WI38 (cell line): ENCODE data around the gene MANSC1.
"Not testable (repeated sequence)": the region's sequence is repeated elsewhere in the genome, so short reads cannot be mapped to it uniquely, and the experiment has no call there.

ENCODE experiments used
- H3K4me3 ChIP-seq: 2 replicates; pipeline ENCODE4 v1.5.1; 2011; ENCODE audit warnings: low read depth, mild to moderate bottlenecking, control low read depth, low read length
- TF ChIP-seq, protein P1 (sequence below): IDR thresholded peaks from 2 replicates; pipeline ENCODE4 v1.5.1; 2012; ENCODE audit warnings: low read depth, mild to moderate bottlenecking, control low read depth, low read length

Gene MANSC1

DNA sequence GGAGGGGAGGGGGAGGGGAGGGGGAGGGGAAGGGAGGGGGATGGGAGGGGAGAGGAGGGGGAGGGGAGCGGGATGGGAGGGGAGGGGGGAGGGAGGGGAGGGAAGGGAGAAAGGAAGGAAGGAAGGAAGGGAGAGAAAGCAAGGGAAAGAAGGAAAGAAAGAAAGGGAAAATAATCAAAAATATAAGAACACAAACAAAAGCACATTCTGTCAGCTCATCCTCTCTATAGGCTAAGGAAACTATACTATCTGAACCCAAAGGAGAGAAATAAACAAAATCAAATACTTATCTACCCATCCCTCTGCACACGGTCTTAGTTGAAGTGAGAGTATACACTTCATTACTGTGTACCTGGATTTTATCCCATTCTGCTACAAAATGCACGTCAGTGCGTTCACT lies 26.9 kb downstream of the MANSC1 start:
- TF ChIP-seq, protein P1, sequence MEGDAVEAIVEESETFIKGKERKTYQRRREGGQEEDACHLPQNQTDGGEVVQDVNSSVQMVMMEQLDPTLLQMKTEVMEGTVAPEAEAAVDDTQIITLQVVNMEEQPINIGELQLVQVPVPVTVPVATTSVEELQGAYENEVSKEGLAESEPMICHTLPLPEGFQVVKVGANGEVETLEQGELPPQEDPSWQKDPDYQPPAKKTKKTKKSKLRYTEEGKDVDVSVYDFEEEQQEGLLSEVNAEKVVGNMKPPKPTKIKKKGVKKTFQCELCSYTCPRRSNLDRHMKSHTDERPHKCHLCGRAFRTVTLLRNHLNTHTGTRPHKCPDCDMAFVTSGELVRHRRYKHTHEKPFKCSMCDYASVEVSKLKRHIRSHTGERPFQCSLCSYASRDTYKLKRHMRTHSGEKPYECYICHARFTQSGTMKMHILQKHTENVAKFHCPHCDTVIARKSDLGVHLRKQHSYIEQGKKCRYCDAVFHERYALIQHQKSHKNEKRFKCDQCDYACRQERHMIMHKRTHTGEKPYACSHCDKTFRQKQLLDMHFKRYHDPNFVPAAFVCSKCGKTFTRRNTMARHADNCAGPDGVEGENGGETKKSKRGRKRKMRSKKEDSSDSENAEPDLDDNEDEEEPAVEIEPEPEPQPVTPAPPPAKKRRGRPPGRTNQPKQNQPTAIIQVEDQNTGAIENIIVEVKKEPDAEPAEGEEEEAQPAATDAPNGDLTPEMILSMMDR, result no peak
- no peak overlapping the region for H3K4me3 ChIP-seq

DNA sequence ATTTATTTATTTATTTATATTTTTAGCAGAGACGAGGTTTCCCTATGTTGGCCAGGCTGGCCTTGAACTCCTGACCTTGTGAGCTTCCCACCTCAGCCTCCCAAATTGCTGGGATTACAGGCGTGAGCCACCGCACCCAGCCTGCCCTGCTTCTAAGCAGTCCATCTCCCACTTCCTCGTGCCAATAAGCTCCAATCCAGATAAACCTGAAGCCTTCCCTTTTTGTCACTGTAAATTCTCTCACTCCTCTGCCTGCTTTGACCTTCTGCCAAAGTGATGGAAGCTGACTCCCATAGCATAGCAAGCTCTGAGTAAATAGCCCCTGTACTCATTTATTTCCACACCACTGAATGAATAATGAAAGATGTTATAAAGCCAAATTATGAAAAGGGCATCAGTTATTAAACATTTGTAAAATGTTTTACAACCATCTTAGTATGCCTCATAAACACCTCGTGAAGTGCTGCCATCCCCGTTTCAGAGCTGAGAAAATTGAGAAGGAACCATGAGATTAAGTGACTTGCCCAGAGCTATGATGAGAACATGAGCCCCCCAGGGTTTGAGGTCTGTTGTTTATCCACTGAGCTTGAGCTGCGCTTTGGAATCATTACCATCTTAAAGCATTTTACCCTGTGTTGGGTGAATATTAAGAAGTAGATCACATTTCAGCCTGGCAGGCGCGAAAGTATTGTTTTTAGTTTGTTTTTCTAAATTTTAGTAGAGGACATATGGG lies 30.4 kb downstream of the MANSC1 start:
- no peak overlapping the region for H3K4me3 ChIP-seq
- TF ChIP-seq, protein P1, result no peak

DNA sequence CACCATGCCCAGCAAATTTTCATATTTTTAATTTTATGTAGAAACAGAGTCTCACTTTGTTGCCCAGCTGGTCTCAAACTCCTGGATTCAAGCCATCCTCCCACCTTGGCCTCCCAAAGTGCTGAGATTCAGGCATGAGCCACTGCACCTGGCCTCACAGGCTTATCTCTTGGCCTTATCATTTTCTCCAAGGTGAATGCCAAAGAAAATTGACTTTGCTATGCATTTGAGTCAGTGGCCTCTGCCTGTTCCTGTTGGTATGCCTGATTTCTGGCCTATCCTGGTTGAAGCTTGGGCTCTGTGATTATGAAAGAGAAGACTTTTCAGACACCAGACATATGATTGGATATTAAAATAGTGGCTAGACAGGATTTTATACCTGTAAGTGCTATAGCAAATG lies 34.2 kb downstream of the MANSC1 start:
- TF ChIP-seq, protein P1, result no peak

DNA sequence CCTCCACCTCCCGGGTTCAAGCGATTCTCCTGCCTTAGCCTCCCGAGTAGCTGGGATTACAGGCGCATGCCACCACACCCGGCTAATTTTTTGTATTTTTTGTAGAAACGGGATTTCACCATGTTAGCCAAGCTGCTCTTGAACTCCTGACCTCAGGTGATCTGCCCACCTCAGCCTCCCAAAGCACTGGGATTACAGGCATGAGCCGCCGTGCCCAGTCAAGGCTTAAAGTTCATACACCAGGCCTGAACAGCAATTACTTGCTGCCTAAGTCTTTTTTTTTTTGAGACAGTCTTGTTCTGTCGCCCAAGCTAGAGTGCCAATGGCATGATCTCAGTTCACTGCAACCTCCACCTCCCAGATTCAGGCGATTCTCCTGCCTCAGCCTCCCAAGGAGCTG lies 39.3 kb downstream of the MANSC1 start:
- H3K4me3 ChIP-seq, result not testable (repeated sequence)

More for the DNA sequence above, 34.2 kb downstream of the MANSC1 start:
- H3K4me3 ChIP-seq, result no peak overlapping the region

DNA sequence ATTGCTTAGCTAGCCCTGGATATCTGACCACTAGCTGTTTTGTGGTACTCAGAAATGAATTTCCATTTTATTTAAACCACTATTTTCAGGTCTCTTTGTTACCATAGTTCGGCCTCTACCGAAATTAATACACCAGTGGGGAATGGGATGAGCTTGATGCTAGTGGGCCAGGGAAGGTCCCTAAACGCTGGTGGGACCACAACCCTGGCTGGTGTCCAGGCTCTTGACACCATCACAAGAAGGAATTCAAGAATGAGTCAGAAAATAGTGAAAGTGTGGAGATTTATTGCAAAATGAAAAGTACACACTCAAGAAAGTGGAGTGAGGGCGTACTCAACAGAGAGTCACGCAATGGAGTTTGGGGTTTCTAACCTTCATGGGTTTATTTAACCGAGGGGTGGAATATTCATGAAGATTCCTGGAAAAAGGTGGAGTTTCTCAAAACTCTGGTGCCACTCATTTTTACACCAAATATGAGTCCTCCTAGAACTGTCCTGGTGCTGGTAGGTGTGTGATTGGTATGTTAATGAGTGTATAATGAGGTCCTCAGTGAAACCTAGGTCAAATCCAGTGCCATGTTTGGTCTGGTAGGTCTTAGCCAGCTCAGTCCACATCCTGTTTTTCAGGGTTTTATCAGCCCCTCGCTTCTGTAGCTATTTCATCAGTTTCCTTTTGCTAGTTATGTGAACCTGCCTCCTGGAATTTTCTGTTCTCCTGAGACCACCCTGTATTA lies 44.3 kb downstream of the MANSC1 start:
- TF ChIP-seq, protein P1, result no peak
- H3K4me3 ChIP-seq, result no peak overlapping the region

DNA sequence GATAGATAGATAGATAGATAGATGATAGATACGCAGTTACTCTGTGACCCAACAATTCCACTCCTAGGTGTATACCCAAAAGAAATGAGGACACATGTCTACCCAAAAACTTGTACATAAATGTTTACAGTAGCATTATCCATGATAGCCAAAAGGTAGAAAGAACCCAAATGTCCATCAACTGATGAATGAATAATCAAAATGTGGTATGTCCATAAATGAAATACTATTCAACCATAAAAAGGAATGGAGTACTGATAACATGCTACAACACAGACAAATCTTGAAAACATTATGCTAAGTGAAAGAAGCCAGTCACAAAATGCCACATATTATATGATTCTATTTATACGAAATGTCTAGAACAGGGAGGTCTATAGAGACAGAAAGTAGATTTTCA lies 47.1 kb downstream of the MANSC1 start:
- TF ChIP-seq, protein P1, result no peak
- H3K4me3 ChIP-seq, result no peak overlapping the region

DNA sequence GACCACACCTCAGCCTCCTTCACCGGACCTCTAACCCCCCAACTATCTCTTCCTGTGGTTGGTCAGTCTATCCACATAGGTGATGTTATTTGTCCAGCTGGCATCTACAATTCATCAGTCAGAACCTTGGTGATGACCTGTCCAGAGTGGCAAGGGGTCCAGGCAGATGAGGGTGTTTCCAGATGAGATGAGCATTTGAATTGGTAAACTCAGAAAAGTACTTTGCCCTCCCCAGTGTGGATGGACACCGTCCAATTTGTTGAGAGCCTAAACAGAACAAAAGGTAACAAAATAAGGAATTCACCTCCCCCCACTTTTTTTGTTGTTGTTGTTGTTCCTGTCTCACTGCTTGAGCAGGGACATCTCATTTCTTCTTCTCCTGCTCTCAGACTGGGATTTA lies 48.9 kb downstream of the MANSC1 start:
- no peak overlapping the region for H3K4me3 ChIP-seq
- TF ChIP-seq, protein P1, result no peak
